Measurements from ENCODE around the gene ARFIP1.

DNA sequence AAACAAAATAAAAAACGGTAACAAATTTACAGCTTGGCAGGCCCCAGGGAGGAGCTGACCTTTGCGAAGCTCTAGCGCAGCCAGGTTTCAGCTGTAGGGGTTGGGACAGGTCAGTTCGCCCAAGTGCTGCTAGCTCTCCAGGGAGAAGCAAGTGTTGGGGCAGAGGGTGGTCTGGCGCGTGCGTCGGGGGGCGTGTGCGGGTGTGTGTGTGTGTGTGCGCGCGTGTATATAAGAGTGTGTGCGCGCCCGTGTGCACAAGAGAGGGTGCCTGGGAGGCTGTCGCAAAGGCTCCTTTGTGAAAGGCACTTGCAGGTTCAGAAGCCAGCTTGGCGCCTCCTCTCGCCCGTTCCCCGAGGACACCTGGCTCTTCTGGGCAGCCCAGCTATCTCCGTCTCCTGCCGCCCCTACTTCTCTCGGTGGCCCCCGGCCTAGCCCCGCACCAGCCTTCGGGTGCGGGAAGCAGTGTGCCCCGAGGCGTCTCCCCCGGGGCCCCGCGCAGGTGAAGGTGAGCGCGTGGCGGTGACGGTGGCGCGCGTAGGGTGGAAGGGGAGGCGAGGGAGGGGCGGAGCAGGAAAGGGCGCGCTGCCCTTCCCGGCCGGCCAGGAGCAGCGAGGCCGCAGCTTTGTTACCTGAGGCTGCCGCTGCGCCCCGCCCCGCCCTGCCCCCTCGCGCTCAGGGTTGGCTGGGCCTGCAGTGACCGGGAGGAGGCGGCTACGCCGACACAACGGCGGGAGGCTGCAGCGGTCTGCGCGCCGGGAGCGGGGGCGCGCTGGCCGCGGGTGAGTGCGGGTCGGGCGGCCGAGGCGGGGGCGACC is 156.1 kb downstream of the ARFIP1 start, which contains the start of gene FHDC1:
- no peak for TF ChIP-seq RAD21 (IDR thresholded peaks at IDR 0.05; ENCODE audit: low read depth)
- TF ChIP-seq EP300 (IDR thresholded peaks at IDR 0.05; ENCODE audit: borderline replicate concordance): no peak; the same call in 1 of the 2 replicates
- TF ChIP-seq TAF1 (IDR thresholded peaks at IDR 0.05; ENCODE audit: low read depth): peak; percentile 76
- TF ChIP-seq NFIC (IDR thresholded peaks at IDR 0.05): no peak
- no peak for TF ChIP-seq YY1 (IDR thresholded peaks at IDR 0.05; ENCODE audit: low read depth)
- TF ChIP-seq ZBTB7A (IDR thresholded peaks at IDR 0.05; ENCODE audit: low read depth): no peak
- TF ChIP-seq, protein P1, sequence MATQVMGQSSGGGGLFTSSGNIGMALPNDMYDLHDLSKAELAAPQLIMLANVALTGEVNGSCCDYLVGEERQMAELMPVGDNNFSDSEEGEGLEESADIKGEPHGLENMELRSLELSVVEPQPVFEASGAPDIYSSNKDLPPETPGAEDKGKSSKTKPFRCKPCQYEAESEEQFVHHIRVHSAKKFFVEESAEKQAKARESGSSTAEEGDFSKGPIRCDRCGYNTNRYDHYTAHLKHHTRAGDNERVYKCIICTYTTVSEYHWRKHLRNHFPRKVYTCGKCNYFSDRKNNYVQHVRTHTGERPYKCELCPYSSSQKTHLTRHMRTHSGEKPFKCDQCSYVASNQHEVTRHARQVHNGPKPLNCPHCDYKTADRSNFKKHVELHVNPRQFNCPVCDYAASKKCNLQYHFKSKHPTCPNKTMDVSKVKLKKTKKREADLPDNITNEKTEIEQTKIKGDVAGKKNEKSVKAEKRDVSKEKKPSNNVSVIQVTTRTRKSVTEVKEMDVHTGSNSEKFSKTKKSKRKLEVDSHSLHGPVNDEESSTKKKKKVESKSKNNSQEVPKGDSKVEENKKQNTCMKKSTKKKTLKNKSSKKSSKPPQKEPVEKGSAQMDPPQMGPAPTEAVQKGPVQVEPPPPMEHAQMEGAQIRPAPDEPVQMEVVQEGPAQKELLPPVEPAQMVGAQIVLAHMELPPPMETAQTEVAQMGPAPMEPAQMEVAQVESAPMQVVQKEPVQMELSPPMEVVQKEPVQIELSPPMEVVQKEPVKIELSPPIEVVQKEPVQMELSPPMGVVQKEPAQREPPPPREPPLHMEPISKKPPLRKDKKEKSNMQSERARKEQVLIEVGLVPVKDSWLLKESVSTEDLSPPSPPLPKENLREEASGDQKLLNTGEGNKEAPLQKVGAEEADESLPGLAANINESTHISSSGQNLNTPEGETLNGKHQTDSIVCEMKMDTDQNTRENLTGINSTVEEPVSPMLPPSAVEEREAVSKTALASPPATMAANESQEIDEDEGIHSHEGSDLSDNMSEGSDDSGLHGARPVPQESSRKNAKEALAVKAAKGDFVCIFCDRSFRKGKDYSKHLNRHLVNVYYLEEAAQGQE (IDR thresholded peaks at IDR 0.05; ENCODE audit: low read depth): no peak
- no peak; the same call in 1 of the 2 replicates for TF ChIP-seq EGR1 (IDR thresholded peaks at IDR 0.05)
- TF ChIP-seq CREB1 (IDR thresholded peaks at IDR 0.05; ENCODE audit: low read depth): peak; percentile 54; the same call in 1 of the 2 replicates
- TF ChIP-seq, protein P2, sequence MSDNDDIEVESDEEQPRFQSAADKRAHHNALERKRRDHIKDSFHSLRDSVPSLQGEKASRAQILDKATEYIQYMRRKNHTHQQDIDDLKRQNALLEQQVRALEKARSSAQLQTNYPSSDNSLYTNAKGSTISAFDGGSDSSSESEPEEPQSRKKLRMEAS (IDR thresholded peaks at IDR 0.05): peak; percentile 94
- TF ChIP-seq CEBPB (IDR thresholded peaks at IDR 0.05): no peak
- TF ChIP-seq, protein P3, sequence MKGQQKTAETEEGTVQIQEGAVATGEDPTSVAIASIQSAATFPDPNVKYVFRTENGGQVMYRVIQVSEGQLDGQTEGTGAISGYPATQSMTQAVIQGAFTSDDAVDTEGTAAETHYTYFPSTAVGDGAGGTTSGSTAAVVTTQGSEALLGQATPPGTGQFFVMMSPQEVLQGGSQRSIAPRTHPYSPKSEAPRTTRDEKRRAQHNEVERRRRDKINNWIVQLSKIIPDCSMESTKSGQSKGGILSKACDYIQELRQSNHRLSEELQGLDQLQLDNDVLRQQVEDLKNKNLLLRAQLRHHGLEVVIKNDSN (IDR thresholded peaks at IDR 0.05): no peak
- no peak for TF ChIP-seq FOXM1 (IDR thresholded peaks at IDR 0.05; ENCODE audit: borderline replicate concordance, low read depth)

Measured in Ishikawa (cell line).